DOHH2 (cell line): ENCODE results near the gene SARNP.

ENCODE experiments used
- H3F3A ChIP-seq: fragments of 200-600 bp; sonication (generic), shearing (Covaris generic); 2 replicates; pipeline ENCODE4 v1.6.0; 2016; ENCODE audit warnings: antibody characterized with exemption, mild to moderate bottlenecking; ENCODE audit not compliant: control insufficient read depth, insufficient read depth
- H3K27ac ChIP-seq: fragments of 200-600 bp; sonication (generic); 2 replicates; pipeline ENCODE4 v1.5.1; 2014; ENCODE audit warnings: low read depth, mild to moderate bottlenecking, low read length, moderate library complexity
- H3K27me3 ChIP-seq: fragments of 200-600 bp; sonication (generic); 2 replicates; pipeline ENCODE4 v1.6.1; 2014; ENCODE audit warnings: mild to moderate bottlenecking, low read length, mixed read lengths; ENCODE audit not compliant: control insufficient read depth
- H3K36me3 ChIP-seq: fragments of 200-600 bp; sonication (generic); 2 replicates; pipeline ENCODE4 v1.6.1; 2014; ENCODE audit warnings: mild to moderate bottlenecking, low read length, moderate library complexity, mixed read lengths; ENCODE audit not compliant: control insufficient read depth
- H3K4me1 ChIP-seq: fragments of 200-600 bp; sonication (generic); 2 replicates; pipeline ENCODE4 v1.6.1; 2014; ENCODE audit warnings: mild to moderate bottlenecking, low read length, mixed read lengths; ENCODE audit not compliant: control insufficient read depth
- H3K4me2 ChIP-seq: fragments of 200-600 bp; sonication (generic); 2 replicates; pipeline ENCODE4 v1.6.0; 2014; ENCODE audit warnings: mild to moderate bottlenecking, low read length, moderate library complexity
- H3K4me3 ChIP-seq: fragments of 200-600 bp; sonication (generic); 2 replicates; pipeline ENCODE4 v1.5.1; 2014; ENCODE audit warnings: mild to moderate bottlenecking, low read length, mixed read lengths
- H3K79me2 ChIP-seq: fragments of 200-600 bp; sonication (generic); 2 replicates; pipeline ENCODE4 v1.6.1; 2014; ENCODE audit warnings: mild to moderate bottlenecking, low read length, mixed read lengths; ENCODE audit not compliant: control insufficient read depth
- H3K9me2 ChIP-seq: fragments of 200-600 bp; sonication (generic); replicated peaks from 2 replicates; pipeline ENCODE4 v1.6.1; 2014; ENCODE audit warnings: mild to moderate bottlenecking, low read length, mixed read lengths; ENCODE audit not compliant: control insufficient read depth
- H3K9me3 ChIP-seq: fragments of 200-600 bp; sonication (generic); 2 replicates; pipeline ENCODE4 v1.6.1; 2014; ENCODE audit warnings: antibody characterized with exemption, low read length, mixed read lengths; ENCODE audit not compliant: control insufficient read depth, insufficient read depth
- H4K20me1 ChIP-seq: fragments of 200-600 bp; sonication (generic); 2 replicates; pipeline ENCODE4 v1.6.0; 2014; ENCODE audit warnings: low read depth, mild to moderate bottlenecking, antibody characterized with exemption, low read length, moderate library complexity; ENCODE audit not compliant: control insufficient read depth, insufficient read depth
- EZH2phosphoT487 ChIP-seq: fragments of 200-600 bp; sonication (generic); IDR thresholded peaks from 2 replicates; pipeline ENCODE4 v1.6.1; 2017; ENCODE audit warnings: borderline replicate concordance, mild to moderate bottlenecking, antibody characterized with exemption, low read length, moderate library complexity, mixed read lengths
- TF ChIP-seq, protein P1 (sequence below): fragments of 200-600 bp; sonication (generic); IDR thresholded peaks from one replicate; pipeline ENCODE4 v1.5.1; 2014; ENCODE audit warnings: antibody characterized with exemption, mild to moderate bottlenecking, low read depth, low read length; ENCODE audit not compliant: poor library complexity, severe bottlenecking

Gene SARNP

DNA sequence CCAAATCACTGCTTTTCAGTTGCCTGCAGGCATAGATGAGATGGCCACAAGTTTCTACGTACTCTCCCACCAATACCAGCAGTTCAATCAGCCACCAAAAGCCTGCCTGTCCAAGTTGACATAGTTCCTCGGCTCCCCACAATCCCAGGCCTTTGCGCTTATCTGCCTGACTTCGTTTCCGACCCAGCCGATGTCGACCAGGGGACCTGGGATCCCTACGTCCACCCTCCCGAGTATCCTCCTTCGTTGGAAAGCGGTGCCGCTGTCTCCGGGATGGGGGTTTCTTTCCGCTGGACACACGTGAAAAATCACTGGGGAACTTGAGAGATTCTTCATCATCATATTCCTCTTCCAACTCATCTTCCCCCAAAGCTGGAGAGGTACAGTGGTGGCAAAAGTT, 10.3 kb upstream of the SARNP start:
- H4K20me1 ChIP-seq = no peaks in the 10 kb centered on the region
- no peaks in the 10 kb centered on the region for H3K27me3 ChIP-seq
- TF ChIP-seq EZH2phosphoT487 = no peak
- TF ChIP-seq, protein P1, sequence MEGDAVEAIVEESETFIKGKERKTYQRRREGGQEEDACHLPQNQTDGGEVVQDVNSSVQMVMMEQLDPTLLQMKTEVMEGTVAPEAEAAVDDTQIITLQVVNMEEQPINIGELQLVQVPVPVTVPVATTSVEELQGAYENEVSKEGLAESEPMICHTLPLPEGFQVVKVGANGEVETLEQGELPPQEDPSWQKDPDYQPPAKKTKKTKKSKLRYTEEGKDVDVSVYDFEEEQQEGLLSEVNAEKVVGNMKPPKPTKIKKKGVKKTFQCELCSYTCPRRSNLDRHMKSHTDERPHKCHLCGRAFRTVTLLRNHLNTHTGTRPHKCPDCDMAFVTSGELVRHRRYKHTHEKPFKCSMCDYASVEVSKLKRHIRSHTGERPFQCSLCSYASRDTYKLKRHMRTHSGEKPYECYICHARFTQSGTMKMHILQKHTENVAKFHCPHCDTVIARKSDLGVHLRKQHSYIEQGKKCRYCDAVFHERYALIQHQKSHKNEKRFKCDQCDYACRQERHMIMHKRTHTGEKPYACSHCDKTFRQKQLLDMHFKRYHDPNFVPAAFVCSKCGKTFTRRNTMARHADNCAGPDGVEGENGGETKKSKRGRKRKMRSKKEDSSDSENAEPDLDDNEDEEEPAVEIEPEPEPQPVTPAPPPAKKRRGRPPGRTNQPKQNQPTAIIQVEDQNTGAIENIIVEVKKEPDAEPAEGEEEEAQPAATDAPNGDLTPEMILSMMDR = no peak
- H3K36me3 ChIP-seq = peaks cover 60% of the 10 kb centered on the region
- peak overlapping the region; percentile 93 for H3K4me2 ChIP-seq
- H3K9me3 ChIP-seq = no peaks in the 10 kb centered on the region
- H3K27ac ChIP-seq = peak overlapping the region; percentile 78
- H3K79me2 ChIP-seq = peaks cover 74% of the 10 kb centered on the region
- H3F3A ChIP-seq = peaks cover 34% of the 10 kb centered on the region
- peak overlapping the region; percentile 96 for H3K4me3 ChIP-seq
- peaks cover 48% of the 10 kb centered on the region for H3K4me1 ChIP-seq
- H3K9me2 ChIP-seq = no peaks in the 10 kb centered on the region

DNA sequence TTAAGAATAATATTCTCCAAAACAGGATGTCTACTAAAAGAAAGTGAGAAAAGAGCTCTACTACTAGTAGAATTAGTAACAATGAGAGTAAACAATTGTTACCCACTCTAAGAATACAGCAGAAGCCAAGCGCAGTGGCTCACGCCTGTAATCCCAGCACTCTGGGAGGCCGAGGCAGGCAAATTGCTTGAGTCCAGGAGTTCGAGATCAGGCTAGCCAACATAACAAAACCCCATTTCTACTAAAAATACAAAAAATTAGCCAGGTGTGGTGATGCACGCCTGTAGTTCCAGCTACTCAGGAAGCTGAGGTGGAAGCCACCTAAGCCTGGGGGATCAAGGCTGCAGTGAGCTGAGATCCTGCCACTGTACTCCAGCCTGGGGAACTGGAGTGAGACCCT, 7.2 kb upstream of the SARNP start:
- Histone ChIP-seq H3F3A (peaks cover 46% of the 10 kb centered on the region), H3K36me3 (peaks cover 85% of the 10 kb centered on the region), H4K20me1 (no peaks in the 10 kb centered on the region), H3K4me2 (peak overlapping the region; percentile 93), H3K27ac (peak overlapping the region; percentile 78), H3K9me2 (no peaks in the 10 kb centered on the region), H3K79me2 (peaks cover 77% of the 10 kb centered on the region), H3K4me1 (peaks cover 40% of the 10 kb centered on the region), H3K4me3 (peak overlapping the region; percentile 96), H3K27me3 (no peaks in the 10 kb centered on the region), H3K9me3 (no peaks in the 10 kb centered on the region)
- TF ChIP-seq, protein P1 = no peak
- TF ChIP-seq EZH2phosphoT487 = no peak

DNA sequence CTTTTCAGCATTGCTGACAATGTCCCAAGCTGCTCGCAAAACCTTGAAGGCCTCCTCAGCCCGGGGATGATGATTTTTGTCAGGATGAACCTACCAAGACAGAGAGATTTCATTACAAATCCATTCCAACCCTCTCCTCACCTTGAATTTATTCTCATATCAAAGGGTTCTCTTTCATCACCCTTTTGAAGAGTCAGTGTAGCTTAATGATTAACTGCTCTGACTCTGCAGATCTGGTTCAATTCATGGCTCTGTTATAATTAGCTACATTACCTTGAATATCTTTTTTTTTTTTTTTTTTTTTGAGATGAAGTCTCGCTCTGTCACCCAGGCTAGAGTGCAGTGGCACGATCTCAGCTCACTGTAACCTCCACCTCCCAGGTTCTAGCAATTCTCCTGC, 5.9 kb upstream of the SARNP start:
- TF ChIP-seq, protein P1 = no peak
- TF ChIP-seq EZH2phosphoT487 = no peak
- Histone ChIP-seq H3K27me3 (no peaks in the 10 kb centered on the region), H3K36me3 (peaks cover 94% of the 10 kb centered on the region), H3K4me3 (no peak overlapping the region), H3K27ac (0 out of 2 replicates have a peak overlapping the region, but pooled peaks have one; percentile 78), H3K9me2 (no peaks in the 10 kb centered on the region), H3K79me2 (peaks cover 80% of the 10 kb centered on the region), H3F3A (peaks cover 49% of the 10 kb centered on the region), H3K9me3 (no peaks in the 10 kb centered on the region), H3K4me1 (peaks cover 51% of the 10 kb centered on the region), H4K20me1 (no peaks in the 10 kb centered on the region), H3K4me2 (no peak overlapping the region)
